ENCODE data around the gene RPS6KA4. TPM values are rescaled to one million over a fixed set of nuclear protein-coding genes. Genes with fewer than 3 reads are reported as not detected.

The RPS6KA4 gene
- total RNA-seq, 1 experiment from 2014 or later, result 67.3 TPM

GRCh38 chr11:64364435-64364834 lies 5.5 kb downstream of the RPS6KA4 start:
- no peaks in the 10 kb centered on the region for H3K9me2 ChIP-seq (ENCODE audit: insufficient read depth)
- RAD21 ChIA-PET (ENCODE audit: low non-redundant PET in 1 of 2, low total read pairs in 2 of 2, uncharacterized antibody in 2 of 2, unreplicated experiment in 2 of 2), result no interaction called here
- ATAC-seq (no peak), DNase-seq (ENCODE audit: low read depth, low spot score) (no peak)
- H3K36me3 ChIP-seq (ENCODE audit: control insufficient read depth in 1 of 2, insufficient read depth in 2 of 2, low read length in 2 of 2), result peaks cover 15 to 63% of the 10 kb centered on the region in 2 experiments
- CTCF ChIA-PET, result interaction anchor here (1.5 kb wide), 1 partner anchor 8 kb away, joined by 4 read pairs; no protein-coding TSS in a partner anchor
- no peaks in the 10 kb centered on the region for H4K20me1 ChIP-seq (ENCODE audit: insufficient read depth)
- H3K9ac ChIP-seq (ENCODE audit: low read length), result no peak overlapping the region
- no peak for TF ChIP-seq ELF1 (IDR thresholded peaks at IDR 0.05; ENCODE audit: borderline replicate concordance, low read depth)
- no peak for TF ChIP-seq CEBPB (IDR thresholded peaks at IDR 0.05; ENCODE audit: low read depth)
- TF ChIP-seq TCF7L2 (IDR thresholded peaks at IDR 0.05; ENCODE audit: borderline replicate concordance, extremely low read depth, insufficient read depth, insufficient read length), result no peak
- TF ChIP-seq CBX3 (IDR thresholded peaks at IDR 0.05; ENCODE audit: low read depth), result no peak
- no peak for TF ChIP-seq POLR2A (IDR thresholded peaks at IDR 0.05; ENCODE audit: borderline replicate concordance, extremely low read depth, insufficient read depth, insufficient read length)
- TF ChIP-seq POLR2AphosphoS5 (IDR thresholded peaks at IDR 0.05; ENCODE audit: low read depth, low read length), result no peak
- TF ChIP-seq, protein P1, sequence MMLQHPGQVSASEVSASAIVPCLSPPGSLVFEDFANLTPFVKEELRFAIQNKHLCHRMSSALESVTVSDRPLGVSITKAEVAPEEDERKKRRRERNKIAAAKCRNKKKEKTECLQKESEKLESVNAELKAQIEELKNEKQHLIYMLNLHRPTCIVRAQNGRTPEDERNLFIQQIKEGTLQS (IDR thresholded peaks at IDR 0.05), result no peak
- TF ChIP-seq SRF (IDR thresholded peaks at IDR 0.05; ENCODE audit: low read depth), result no peak
- no peak for TF ChIP-seq EZH2 (IDR thresholded peaks at IDR 0.05)
- no peak for TF ChIP-seq EZH2phosphoT487 (IDR thresholded peaks at IDR 0.05; ENCODE audit: borderline replicate concordance)
- no peak for TF ChIP-seq REST (IDR thresholded peaks at IDR 0.05; ENCODE audit: low read depth)
- no peak for TF ChIP-seq ZFX (IDR thresholded peaks at IDR 0.05)
- no peak for TF ChIP-seq ZBTB33 (IDR thresholded peaks at IDR 0.05; ENCODE audit: extremely low read depth, insufficient replicate concordance, low read length)
- no peak for TF ChIP-seq CTCF (IDR thresholded peaks at IDR 0.05 in 2 of 3, conservative IDR thresholded peaks at IDR 0.05 in 1 of 3; ENCODE audit: borderline replicate concordance in 1 of 3, insufficient read depth in 1 of 3, low read depth in 2 of 3, low read length in 2 of 3)
- TF ChIP-seq FOSL1 (IDR thresholded peaks at IDR 0.05; ENCODE audit: low read depth), result no peak
- no peak for TF ChIP-seq SIN3A (IDR thresholded peaks at IDR 0.05; ENCODE audit: low read depth)
- intact Hi-C loops (cut with micrococcal nuclease), result no loop called here
- BruUV-seq (replicated peaks), result no TSS peak
- H3K27me3 ChIP-seq (ENCODE audit: insufficient read depth, low read length), result no peaks in the 10 kb centered on the region
- peaks cover 5 to 18% of the 10 kb centered on the region in 2 experiments; a peak in 2 of 4 replicates for H3K4me1 ChIP-seq (ENCODE audit: control insufficient read depth in 1 of 2, insufficient read depth in 2 of 2, low read length in 2 of 2)
- no peak overlapping the region for H3K27ac ChIP-seq (ENCODE audit: low read depth, low read length)
- no peaks in the 10 kb centered on the region for H3K9me3 ChIP-seq (ENCODE audit: control insufficient read depth in 1 of 2, insufficient read depth in 1 of 2, low read depth in 1 of 2, low read length in 2 of 2)
- POLR2A ChIA-PET, result interaction anchor here (1.0 to 1.6 kb wide), 2 partner anchors 22 to 47 kb away, joined by 3 to 4 read pairs; partner anchors contain the start of genes PRDX5 and TRMT112
- no peak overlapping the region for H3K4me3 ChIP-seq (replicated peaks in 1 of 2; ENCODE audit: low read depth in 1 of 2, low read length in 2 of 2)
- no peak overlapping the region for H2AFZ ChIP-seq (ENCODE audit: low read depth, low read length, poor library complexity, severe bottlenecking)
- peaks cover 31% of the 10 kb centered on the region; the same call in 1 of the 2 replicates for H3K79me2 ChIP-seq (ENCODE audit: insufficient read depth, low read length)
- H3K4me2 ChIP-seq (ENCODE audit: low read length), result no peak overlapping the region

Data from HCT116 (cell line).